HG02970 (cell line): Measurements from ENCODE around the gene HAUS7.

Experiments
- ATAC-seq: cut with Tn5 transposase; IDR thresholded peaks from one replicate; pipeline ENCODE4 v1.9.1; 2021; ENCODE audit warnings: mild to moderate bottlenecking, moderate library complexity, moderate number of reproducible peaks; ENCODE audit not compliant: unreplicated experiment, low FRiP score

Gene HAUS7

GRCh38 chrX:153478746-153479145, 8.4 kb upstream of the HAUS7 start:
- no peak for ATAC-seq

DNA sequence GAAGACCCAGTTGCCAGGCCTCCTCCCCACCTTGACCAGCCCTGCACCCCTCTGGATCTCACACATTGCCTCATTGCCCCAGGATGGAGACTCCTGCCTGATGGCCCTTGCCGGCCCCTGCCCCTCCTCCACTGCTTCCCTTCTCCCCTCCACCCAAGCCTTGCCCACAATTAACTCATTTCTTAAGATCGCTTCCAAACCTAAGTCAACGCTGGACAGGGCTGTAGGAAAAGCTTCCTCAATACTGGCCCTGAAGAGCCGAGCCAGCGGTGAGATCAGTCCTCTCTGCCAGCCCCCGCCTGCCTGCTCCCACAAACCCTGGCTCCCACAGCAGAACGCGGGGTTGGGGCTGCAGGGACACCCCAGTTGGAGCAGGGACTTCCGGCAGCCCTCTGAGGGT, 7.5 kb upstream of the HAUS7 start:
- ATAC-seq = no peak

- no peak for ATAC-seq
Measured at GRCh38 chrX:153477364-153477857, 7.0 kb upstream of the HAUS7 start.

GRCh38 chrX:153476666-153477363, 6.4 kb upstream of the HAUS7 start:
- no peak for ATAC-seq

GRCh38 chrX:153475751-153476281, 5.4 kb upstream of the HAUS7 start:
- no peak for ATAC-seq

DNA sequence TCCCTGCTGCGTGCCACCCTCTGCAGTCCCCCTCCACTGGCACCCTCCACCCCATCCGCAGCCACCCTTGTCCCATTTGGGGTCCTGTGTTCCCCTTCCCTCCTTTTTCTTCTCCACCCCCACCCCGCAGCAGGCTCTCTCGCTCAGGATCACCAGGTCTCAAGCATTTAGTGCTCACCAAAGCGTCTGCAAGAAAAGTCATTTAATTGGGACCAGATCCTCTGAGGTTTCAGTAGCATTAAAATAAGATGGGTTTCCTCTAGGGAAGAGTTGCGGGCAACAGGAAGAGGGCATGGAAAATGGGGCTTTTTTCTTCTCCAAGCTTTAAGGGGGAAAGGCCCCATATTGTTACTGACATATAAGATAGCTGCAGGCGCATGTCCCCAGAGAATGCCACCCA, 4.9 kb upstream of the HAUS7 start:
- ATAC-seq = no peak

DNA sequence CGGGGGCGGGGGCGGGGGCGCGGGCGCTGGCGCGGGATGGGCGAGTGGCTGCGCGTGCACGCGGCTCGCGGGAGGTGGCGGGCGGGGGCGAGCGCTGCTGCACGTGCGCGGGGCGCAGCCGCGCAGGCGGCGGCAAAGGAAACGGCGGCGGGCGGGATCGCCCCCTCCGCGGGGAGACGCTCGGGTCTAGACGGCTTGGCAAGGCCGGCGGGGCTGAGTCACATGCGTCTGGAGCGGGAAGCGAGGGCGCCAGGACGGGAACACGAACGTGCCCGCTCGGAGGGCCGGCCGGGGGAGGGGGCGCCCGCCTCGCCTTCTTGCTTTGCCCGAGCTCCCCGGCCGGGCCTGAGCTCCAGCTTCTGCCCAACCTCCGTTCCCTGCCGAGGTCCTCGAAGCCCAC, 4.3 kb upstream of the HAUS7 start:
- no peak for ATAC-seq

- ATAC-seq = no peak
Measured at GRCh38 chrX:153474266-153474665, 3.9 kb upstream of the HAUS7 start.

- ATAC-seq = no peak
Measured at GRCh38 chrX:153473126-153473525, 2.8 kb upstream of the HAUS7 start.

DNA sequence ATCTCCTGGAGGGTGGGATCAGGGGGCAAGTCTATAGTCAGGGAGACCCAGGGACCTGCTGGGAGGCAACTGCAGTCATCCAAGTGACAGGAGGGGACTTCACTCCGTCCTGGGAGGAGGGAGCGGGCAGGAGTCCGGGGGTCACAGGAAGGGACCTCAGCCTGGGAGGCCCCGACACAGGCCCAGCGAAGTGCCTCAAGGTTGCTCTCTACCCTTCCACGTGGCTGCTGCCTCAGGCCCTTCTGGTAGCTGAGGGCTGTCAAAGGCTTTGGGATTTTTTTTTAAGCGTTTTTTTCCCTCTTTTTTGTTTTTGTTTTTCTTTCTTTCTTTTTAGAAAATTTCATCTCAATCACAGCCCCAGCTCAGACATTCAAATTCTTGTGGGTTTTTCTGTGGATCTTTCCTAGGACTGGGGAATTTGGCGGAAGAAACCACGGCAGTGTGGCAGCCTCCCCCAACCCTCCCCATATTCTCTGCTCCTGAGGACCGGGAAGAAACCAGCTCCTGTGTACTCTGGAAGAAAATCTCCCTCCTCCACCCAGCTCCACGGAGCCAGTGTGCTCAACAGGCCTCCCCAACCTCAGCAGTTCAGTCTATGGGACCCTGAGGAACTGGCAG, 1.4 kb upstream of the HAUS7 start:
- no peak for ATAC-seq

DNA sequence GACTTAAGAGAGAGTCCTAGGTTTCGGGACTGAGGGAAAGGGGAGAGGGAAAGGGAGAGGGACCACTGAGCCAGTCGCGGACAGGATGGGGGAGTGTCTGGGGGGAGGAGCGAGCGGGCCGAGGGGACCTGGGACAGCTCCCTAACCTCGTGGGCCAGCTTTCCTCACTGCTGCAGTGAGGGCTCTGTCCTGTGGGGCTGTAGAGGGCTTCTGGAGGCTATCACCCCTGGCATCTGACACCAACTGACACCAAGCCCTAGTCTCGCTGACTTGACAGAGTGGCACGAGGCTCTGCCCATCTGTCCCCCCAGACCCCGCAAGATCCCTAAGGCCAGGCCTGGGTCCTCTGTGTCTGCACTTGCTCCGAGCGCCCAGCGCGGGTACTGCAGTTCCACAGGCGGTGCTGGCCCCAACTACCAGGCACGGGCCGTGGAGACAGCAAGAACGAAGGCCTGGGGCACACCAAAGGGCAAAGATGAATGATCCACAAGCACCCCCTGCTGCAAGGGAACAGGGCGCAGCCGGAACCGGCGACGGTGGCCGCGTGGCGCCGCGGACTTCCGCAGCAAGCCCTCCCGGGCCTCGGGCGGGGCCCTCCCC, 465 bp downstream of the HAUS7 start:
- peak; percentile 10 for ATAC-seq

DNA sequence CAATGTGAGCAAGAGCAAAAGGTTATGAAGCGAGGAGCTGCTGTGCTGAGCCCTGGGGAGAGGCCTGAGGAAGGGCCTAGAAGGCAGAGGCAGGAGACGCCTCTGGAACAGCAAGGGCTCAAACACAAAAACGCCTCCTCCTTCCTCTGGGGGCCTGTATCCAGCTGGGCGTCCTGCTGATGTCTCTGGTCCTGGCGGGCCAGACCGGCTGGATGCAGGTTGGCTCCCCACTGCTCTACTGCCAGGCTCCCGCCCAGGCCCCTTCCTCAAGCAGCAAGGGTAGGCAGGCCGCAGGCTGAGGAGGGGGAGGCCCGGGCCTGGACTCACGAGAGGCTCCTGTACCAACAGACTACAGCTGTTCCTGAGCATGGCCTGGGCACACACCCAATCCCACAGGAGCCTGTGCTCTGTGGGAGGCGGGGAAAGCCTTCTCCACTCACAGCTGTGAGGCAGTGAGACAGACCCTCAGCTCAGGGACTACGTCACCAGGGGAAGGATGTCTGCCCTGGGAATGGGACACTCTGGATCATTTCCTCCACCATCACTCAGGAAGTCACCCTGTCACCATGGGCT, 2.3 kb downstream of the HAUS7 start:
- ATAC-seq = no peak

DNA sequence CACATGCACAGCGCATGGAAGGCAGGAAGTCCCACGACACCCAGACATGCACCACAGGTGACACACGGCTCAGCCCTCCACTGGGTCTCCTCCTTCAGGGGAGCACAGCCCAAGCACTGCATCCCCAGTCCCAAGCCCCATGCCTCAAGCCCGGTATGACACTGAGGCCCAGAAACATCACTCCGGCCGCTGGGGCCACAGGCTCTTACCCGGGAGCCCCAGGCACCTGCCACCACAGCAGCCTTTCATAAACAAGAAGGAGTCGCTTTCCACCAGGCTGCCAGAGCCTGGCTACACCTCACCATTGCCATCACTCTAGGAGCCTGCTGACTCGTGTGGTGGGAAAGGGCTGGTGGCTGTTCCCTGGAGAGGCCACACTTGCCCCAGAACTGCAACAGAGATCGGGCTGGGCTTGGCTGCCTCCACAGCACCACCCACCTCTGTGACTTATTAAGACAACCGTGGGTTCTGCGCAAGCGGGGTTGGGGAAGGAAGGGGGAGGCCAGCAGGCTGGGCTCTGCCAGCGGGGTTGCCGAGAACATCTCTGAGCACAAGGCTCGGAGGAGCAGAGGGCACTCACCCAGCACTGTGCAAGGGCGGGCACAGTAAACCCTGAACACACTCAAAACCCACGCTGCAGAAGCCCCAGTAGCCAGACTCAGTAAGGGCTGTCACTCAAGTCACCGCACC, 4.5 kb downstream of the HAUS7 start:
- no peak for ATAC-seq

DNA sequence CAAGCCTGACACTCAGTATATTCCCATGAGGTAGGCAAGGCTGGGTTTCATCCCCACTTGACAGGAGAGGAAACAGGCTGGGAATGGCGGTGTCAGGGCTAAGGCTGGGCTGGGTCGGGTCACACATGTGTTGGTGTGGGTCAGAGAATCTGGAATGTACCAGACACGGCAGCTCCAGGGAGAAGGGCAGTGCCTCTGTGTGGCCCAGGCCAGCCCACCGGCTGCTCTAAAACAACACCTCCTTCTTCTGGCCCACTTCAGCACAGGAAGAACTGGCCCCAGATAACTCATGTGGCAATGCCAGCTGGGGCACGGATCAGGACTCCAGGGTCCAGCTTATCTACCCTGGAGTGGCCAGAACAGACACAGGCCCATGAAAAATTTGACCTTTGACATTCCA, 6.3 kb downstream of the HAUS7 start:
- no peak for ATAC-seq

- no peak for ATAC-seq
Measured at GRCh38 chrX:153463556-153463955, 6.8 kb downstream of the HAUS7 start.

DNA sequence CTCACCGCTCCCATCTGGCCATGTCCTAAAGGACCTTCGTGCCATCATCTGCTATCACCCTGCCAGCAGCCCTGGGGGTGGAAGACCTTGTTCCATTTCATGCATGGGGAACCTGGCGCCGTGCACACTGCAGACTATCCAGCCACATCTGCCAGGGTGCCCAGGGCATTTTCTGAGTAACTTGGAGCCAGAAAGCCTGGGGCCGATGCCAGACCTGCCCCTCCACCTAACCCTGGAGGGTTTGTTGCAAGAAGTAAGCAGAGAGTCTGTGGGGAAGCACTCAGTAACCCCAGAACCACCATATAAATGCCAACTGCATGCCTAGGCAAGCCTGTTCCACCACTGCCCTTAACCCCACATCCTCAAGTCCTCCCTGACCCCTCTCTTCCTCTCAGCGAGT, 7.3 kb downstream of the HAUS7 start:
- ATAC-seq = no peak

DNA sequence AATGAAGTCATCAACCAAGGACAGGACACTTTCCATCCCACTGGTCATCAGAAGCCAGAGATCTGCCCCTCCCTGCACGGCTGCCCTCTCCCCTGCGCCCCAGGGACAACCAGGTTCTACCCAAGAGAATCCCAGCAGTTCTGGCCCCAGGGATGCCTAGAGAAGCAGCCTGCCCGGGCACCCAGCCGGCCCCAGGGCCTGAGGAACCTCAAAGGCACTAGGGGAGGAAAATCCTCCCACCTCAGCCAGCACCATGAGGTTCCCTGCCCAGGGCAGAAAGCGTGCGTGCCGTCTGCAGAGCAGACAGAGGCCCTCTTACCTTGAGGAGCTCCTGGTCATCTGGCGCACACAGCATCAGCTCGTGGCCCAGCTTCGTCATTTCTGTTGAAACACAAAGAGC, 8.1 kb downstream of the HAUS7 start:
- ATAC-seq = no peak

- ATAC-seq = no peak
Measured at GRCh38 chrX:153460826-153461225, 9.6 kb downstream of the HAUS7 start.

- no peak for ATAC-seq
Measured at GRCh38 chrX:153459986-153460385, 10.4 kb downstream of the HAUS7 start.

GRCh38 chrX:153458476-153458875, 11.9 kb downstream of the HAUS7 start:
- ATAC-seq = no peak
